Measurements from ENCODE around the gene HAAO.

- TF ChIP-seq TAF1 (IDR thresholded peaks at IDR 0.05; ENCODE audit: low read depth, low read length): no peak
- no peak for TF ChIP-seq POLR2AphosphoS5 (IDR thresholded peaks at IDR 0.05; ENCODE audit: low read depth, low read length)
- TF ChIP-seq SPI1 (IDR thresholded peaks at IDR 0.05; ENCODE audit: low read depth, low read length): no peak
- no peak for TF ChIP-seq POLR2A (IDR thresholded peaks at IDR 0.05; ENCODE audit: low read depth, low read length)
Measured at GRCh38 chr2:42789751-42790150, 2.6 kb downstream of the HAAO start.

All from GM12891 (cell line).